NCI-H2081 (cell line): ENCODE measurements around the gene CKMT2.

ENCODE experiments used
- DNase-seq, 2 experiments: peaks; one replicate each; lab custom pipeline; 2025; lab: John Stamatoyannopoulos, UW

The CKMT2 gene

GRCh38 chr5:81216152-81216551 lies 17.0 kb upstream of the CKMT2 start:
- DNase-seq = no peak

- no peak for DNase-seq
These were observed 13.7 kb upstream of the CKMT2 start for GRCh38 chr5:81219389-81219788.

- no peak for DNase-seq
These were observed 10.8 kb upstream of the CKMT2 start for GRCh38 chr5:81222285-81222684.

- DNase-seq = no peak
These were observed 7.7 kb upstream of the CKMT2 start for GRCh38 chr5:81225463-81225862.

GRCh38 chr5:81226286-81226685 lies 6.8 kb upstream of the CKMT2 start:
- DNase-seq = no peak

GRCh38 chr5:81226949-81227348 lies 6.2 kb upstream of the CKMT2 start:
- DNase-seq = no peak

GRCh38 chr5:81228084-81228483 lies 5.0 kb upstream of the CKMT2 start:
- no peak for DNase-seq

GRCh38 chr5:81230416-81230815 lies 2.7 kb upstream of the CKMT2 start:
- DNase-seq = no peak

- no peak for DNase-seq
These were observed 550 bp upstream of the CKMT2 start for GRCh38 chr5:81232464-81233079.

GRCh38 chr5:81234299-81234698 lies 1.2 kb downstream of the CKMT2 start:
- DNase-seq = no peak

GRCh38 chr5:81234801-81235200 lies 1.7 kb downstream of the CKMT2 start:
- no peak for DNase-seq

- no peak for DNase-seq
These were observed 2.4 kb downstream of the CKMT2 start for GRCh38 chr5:81235287-81236072.

GRCh38 chr5:81238460-81238859 lies 5.3 kb downstream of the CKMT2 start:
- no peak for DNase-seq

- DNase-seq = no peak
These were observed 6.5 kb downstream of the CKMT2 start for GRCh38 chr5:81239613-81240012.

- no peak for DNase-seq
These were observed 7.9 kb downstream of the CKMT2 start for GRCh38 chr5:81241001-81241400.

- DNase-seq = no peak
These were observed 9.0 kb downstream of the CKMT2 start for GRCh38 chr5:81241961-81242648.

GRCh38 chr5:81242906-81243436 lies 9.8 kb downstream of the CKMT2 start:
- DNase-seq = no peak

- no peak for DNase-seq
These were observed 11.3 kb downstream of the CKMT2 start for GRCh38 chr5:81244451-81244850.

GRCh38 chr5:81245871-81246235 lies 12.7 kb downstream of the CKMT2 start:
- DNase-seq = no peak

GRCh38 chr5:81246697-81247096 lies 13.6 kb downstream of the CKMT2 start:
- DNase-seq = no peak

GRCh38 chr5:81247441-81247972 lies 14.4 kb downstream of the CKMT2 start:
- DNase-seq = no peak

- no peak for DNase-seq
These were observed 16.1 kb downstream of the CKMT2 start for GRCh38 chr5:81249240-81249639.

- DNase-seq = no peak
These were observed 16.9 kb downstream of the CKMT2 start for GRCh38 chr5:81250004-81250403.
